Measurements from ENCODE around the gene HPN.
"Not testable (repeated sequence)": the region's sequence is repeated elsewhere in the genome, so short reads cannot be mapped to it uniquely, and the experiment has no call there.

HPN gene

DNA sequence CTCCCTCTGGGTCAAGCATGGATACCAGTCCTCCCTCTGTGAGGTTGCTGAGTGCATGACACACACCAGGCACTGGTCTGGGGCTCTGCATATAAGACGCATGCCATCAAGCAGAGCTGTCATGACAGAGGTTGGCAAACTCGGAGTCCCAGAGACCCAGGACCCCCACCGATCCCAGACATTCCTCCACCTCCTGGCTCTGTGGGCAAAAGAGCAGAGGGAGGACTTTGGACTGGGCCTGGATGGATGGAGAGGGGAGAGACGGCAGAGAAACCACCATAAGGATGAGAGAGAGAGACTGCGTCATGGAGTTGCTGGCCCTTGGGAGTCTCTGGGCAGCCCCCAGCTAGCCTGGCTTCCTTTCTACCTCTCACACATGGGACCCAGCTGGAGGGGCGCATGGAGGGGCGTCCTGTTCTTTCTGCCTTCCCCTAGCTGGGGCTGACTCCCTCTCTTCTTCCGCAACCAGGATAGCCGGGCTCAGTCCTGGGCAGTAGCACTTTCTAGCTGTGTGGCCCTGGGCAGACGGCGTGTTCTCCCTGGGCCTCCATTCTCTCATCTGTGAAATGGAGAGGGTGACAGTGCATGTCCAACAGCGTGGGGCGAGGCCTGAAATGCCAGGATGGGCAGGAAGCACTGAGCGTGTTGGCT is 1.6 kb downstream of the HPN start:
- DNase-seq (ENCODE audit: low read depth in 3 of 3), result no peak

DNA sequence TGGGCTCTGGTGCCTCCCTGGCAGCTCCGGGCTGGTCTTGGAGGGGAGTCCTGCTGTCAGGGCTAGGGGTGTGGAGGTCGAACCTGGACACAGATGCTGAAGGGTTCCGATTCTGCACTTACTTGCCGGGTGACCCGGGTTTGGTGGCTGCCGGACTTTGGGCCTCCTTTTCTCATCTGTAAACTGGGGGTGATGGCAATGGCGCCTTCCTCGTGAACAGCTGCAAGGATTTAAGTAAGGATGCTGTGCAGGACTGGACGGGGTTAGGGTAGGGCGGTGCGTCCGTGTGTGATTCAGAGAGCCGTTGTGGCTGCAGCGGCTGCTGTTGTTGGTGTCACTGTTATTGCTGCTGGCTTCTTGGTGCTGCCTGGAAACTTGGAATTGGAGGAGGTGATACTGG is 2.4 kb downstream of the HPN start:
- no peak for DNase-seq (ENCODE audit: low read depth in 3 of 3)

DNA sequence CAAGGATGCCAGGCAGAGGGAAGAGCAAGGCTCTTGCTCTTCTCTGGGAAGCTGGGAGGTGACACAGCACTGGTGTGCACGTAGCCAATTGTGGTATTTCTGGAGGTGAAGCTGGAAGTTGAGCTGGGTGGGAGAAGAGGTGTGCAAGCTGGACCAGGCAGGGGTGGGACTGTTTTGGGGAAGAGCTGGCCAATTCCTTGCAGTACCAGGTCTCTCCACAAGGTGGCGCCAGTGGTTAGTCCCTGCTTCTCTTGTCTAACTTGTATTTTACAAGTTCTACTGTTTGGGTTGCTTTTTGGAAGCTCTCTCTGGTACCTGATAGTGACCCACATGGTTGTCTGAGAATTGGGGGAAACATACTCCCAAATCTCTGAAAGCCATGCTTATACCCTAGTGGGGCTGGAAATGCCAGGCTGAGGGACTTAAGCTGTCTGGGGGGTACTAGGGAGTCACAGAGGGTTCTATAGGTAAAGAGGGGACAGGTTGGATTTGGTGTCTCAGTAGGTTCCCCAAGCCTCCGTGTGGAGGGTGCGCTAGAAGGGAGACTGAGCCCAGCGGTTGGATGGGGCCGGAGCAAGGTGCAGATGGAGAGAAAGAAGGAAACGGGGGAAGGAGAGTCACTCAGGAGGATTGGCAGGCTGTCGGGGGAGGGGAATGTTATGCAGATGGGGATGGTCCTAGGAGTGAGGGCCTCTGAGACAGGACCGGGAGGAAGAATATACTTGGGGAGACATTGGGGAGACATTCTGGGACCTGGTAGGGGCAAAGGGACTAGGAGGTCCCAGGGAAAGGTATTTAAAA is 3.0 kb downstream of the HPN start:
- DNase-seq (ENCODE audit: low read depth in 3 of 3), result peak in 1 of 3 experiments; percentile 61

DNA sequence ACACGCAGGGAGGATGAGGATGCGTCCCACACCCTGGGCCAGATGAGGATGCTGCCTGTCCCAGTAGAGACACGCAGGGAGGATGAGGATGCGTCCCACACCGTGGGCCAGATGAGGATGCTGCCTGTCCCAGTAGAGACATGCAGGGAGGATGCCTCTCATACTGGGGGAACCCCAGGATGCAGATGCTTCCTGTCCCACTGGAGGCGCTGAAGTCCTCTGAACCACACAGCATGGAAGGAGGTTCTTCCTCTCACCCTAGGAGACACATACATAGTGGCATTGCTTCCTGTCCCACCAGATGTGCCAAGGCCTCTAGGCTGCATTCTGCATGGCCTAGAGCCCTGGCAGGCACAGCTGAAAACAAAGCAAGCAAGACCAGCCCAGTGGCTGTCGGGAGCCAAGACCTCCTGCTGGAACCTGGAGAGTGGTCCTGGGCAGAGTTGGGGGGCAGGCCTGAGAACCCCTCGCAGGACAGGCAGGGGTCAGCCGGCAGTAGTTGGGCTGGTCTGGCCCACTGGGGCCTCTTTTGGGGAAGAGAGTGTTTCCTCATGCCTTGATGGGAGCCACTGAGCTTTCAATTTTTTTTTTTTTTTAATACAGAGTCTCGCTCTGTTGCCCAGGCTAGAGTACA is 4.3 kb downstream of the HPN start:
- peak in 1 of 3 experiments; percentile 45 for DNase-seq (ENCODE audit: low read depth in 3 of 3)

DNA sequence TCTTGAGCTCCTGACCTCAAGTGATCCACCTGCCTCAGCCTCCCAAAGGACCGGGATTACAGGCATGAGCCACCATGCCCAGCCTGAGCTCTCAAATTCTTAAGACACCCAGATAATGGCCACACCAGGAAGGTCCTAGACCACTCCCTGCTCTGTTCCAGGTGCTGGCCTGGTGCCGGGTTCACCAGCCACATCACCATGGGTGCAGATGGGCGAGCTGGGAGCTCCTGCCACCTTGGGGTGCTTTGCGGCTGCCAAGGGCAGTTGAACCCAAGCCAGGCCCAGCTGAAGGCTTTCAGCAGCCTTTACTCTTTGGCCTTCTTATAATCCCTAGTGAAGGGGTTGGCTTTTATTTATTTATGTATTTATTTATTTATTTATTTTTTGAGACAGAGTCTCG is 4.9 kb downstream of the HPN start:
- DNase-seq (ENCODE audit: low read depth in 3 of 3), result no peak

DNA sequence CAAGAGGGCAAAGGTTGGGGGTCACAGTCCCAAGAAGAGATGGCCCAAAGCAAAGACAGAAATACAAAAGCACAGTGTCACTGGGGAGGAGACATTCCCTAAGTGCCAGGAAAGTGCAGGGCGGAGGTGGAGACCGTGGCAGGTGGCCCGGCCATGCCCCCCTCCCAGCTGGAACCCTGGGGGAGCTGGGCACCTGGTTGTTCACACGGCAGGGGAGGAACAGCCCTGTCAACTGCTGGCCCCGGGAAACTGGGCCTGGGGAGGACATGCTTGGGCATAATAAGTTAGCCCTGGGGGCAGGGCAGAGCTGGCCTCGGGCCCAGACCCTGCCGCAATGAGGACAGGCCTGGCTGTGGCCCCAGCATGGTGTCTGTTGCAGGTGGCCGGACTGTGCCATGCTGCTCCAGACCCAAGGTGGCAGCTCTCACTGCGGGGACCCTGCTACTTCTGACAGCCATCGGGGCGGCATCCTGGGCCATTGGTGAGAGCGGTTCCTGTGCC is 7.4 kb downstream of the HPN start:
- DNase-seq (ENCODE audit: low read depth in 3 of 3), result no peak

DNA sequence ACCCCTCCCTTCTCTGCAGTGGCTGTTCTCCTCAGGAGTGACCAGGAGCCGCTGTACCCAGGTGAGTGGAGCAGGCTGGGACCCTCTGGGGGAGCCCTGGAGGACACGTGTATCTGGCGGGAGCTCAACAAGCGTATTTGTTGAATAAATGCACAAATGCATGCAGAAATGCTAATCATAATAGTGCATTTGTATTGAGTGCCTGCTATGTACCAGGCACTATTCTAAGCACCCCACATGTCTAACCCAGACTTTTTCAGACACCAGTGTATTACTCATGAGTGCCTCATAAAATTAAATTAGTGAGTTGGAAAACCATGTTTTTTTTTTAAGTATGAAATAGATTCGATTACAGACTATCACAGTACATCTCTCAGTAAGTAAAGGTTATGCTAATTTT is 7.9 kb downstream of the HPN start:
- DNase-seq (ENCODE audit: low read depth in 3 of 3), result no peak

DNA sequence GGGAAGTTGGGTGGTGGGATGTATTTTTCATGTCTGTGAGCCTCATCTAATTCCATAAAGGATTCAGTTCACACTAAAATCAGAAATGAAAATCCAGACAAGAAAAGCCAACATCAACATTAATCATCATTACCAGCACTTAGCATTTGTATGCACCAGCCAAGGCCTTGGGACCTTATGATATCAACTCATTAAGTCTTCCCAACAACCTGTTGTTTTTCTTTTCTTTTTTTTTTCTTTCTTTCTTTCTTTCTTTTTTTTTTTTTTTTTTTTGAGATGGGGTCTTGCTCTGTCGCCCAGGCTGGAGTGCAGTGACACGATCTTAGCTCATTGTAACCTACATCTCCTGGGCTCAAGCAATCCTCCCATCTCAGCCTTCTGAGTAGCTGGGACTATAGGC is 9.1 kb downstream of the HPN start:
- not testable (repeated sequence) for DNase-seq (ENCODE audit: low read depth in 3 of 3)

DNA sequence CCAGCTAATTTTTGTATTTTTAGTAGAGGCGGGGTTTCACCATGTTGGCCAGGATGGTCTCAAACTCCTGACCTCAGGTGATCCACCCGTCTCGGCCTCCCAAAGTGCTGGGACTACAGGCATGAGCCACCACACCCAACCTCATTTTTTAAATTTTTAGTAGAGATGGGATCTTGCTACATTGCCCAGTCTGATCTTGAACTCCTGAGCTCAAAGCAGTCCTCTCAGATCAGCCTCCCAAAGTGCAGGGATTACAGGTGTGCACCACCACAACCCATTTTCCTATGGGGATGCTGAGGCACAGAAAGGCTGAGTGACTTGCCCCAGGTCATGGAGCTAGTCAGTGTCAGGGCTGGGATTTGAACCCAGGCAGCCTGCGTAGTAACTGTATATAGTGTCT is 9.7 kb downstream of the HPN start:
- DNase-seq (ENCODE audit: low read depth in 3 of 3), result not testable (repeated sequence)

DNA sequence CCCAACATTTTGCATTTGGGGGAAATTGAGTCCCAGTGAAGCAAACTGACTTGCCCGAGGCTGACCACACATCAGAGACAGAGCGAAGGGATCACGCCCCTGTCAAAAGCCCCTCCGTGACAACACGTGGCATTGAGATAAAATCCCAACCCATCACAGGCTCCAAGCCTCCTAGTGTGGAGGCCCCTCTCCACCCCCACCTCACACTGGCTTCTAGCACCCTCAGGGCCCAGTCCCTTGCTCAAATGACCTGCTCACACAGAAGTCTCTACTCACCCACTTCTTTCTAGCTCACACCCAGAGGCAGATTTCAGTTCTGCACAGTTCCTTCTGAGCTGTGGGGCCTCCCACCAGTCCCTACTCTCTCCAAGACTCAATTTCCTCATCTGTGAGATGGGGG is 10.3 kb downstream of the HPN start:
- DNase-seq (ENCODE audit: low read depth in 3 of 3), result no peak

DNA sequence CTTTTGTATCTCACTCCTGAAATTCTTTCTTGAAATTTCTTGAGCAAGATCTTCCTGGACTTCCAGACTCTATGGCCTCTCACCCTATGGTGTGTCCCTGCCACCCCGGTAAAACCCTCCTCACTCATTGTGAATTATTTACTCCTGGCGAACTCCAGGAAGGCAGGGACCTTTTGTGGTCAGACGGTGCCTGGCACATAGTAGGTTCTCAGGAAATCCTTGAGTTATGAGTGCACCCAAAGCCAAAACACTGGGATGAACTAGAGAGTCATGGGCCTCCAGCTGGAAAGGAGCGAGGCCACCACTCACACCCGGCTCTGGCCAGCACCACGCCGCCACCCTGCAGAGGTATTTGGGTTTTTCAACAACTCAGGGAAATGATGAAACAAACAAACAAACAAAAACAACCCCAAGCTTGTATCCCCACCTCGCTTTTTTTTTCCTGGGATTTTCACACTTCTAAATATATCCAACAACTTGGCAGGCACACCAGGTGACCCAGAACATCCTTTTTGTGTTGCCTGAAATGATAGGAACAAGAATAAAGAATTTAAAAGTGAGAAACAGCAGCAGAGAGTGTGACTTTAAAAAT is 11.2 kb downstream of the HPN start:
- DNase-seq (ENCODE audit: low read depth in 3 of 3), result no peak

DNA sequence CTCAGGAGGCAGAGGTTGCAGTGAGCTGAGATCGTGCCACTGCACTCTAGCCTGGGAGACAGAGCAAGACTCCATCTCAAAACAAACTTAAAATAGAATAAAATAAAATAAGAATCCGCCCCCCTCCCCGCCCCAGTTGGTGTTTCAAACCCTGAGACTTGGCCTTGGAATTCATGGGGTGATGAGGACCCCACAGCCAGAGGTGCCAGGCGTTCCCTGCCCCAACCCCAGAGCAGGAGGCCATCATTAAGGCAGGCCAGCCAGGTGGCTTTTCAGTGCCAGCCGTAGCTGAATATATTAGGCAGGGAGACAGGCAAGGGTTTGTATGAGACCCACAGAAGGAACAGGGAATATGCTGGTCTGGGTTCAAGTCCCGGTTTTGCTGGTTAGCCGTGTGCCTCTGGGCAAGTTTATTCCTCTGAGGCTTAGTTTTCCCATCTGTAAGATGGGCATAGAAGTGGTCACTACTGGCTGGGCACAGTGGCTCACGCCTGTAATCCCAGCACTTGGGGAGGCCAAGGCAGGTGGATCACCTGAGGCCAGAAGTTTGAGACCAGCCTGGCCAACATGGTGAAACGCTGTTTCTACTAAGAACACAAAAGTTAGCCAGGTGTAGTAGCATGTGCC is 12.3 kb downstream of the HPN start:
- no peak for DNase-seq (ENCODE audit: low read depth in 3 of 3)

DNA sequence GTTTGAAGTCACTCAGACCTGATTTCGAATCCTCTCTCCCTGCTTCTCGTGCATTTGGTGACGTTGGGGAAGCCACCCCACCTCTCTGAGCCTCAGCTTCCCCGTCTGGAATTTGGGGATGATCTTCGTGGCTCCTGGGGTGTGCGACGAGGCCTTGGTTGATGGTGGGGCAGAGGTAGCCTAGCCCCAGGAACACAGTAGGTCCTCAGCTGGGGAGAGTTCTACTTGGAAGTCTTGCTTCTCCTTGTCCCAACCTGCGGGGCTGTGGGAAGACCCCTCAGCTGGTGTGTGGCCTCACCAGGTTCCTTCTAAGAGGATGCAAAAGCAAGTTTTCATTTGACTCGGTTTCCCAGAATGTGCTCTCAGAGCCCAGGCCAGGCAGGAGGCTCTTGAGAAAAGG is 13.1 kb downstream of the HPN start:
- no peak for DNase-seq (ENCODE audit: low read depth in 3 of 3)

DNA sequence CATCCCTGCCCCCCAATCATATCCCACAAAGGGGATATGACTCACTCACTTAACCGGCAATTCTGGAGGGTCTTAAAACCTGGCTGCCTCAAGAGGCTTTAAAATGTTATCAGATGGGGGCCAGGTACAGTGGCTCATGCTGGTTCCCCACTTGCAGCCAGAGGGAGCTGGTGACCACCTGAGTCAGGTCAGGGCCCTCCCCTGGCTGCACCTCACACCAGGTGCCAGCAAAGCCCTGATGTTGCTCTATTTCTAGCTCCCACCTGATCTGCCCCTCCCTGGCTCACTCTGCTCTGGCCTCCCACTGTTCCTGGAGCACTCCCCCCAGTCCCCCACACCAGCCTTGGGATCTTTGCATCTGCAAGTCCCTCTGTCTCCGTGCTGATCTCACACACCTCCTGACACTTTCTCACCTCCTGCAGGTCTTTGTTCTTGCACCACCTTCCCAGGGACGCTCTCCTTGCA is 14.2 kb downstream of the HPN start:
- DNase-seq (ENCODE audit: low read depth in 3 of 3), result no peak

DNA sequence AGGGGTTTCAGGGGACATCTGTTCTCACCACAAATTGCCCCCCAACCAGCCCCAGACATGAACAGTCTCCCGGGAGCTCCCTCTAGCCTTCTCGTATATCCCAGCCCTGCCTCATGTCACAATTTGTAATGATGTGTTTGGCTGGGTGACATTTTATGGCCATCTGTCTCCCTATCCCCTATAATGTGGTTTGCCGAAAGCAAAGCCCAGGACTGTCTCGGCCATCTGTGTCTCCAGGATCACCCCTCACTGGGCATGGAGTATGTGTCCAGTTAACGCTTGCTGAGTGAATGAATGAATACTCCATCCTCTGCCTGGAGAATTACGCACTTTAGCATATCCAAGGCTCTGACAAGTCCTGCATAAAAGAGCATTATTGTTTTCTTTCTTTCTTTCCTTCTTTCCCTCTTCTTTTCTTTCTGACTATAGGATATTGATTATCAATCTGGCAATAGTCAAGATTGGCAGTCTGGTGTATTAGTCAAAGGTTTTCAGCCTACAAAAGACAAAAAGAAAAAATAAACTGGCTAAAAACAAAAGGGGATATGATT is 15.1 kb downstream of the HPN start:
- DNase-seq (ENCODE audit: low read depth in 3 of 3), result no peak

DNA sequence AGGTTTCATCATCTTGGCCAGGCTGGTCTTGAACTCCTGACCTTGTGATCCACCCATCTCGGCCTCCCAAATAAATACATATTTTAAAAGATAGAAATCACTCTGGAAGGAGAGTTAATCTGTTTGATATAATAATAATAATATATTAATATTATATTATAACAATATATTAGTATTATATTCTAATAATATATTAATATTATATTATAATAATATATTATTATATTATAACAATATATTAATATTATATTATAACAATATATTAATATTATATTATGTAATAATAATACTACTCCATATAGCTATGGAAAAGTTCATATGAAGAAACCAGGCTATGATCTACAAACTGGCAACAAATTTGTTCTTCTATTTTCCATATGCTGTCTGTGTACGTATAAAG is 16.8 kb downstream of the HPN start:
- no peak for DNase-seq (ENCODE audit: low read depth in 3 of 3)

DNA sequence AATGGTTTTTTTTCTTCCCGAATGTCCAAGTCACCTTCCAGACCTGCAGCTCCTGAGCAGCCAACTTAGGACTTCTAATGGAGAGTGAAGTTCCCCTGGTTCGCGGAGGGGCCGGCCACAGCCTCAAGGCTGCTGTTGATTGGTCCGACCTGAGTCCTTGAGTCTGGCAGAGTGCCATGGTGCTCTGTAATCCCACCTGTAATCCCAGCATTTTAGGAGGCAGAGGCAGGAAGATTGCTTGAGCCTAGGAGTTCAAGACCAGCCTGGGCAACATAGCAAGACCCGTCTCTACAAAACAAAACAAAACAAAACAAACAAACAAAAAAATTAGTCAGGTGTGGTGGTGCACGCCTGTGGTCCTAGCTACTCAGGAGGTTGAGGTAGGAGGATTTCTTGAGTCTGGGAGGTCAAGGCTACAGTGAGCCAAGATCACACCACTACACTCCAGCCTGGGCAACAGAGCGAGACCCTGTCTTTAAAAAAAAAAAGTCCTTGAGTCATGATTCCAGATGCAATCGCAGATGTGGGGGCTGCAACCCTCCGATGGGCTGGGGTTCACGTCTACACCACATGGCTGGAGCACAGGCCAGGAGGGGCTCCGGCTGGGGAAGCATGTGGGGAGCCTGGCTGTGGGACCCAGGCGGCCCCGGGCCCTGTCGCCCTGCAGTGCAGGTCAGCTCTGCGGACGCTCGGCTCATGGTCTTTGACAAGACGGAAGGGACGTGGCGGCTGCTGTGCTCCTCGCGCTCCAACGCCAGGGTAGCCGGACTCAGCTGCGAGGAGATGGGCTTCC is 17.7 kb downstream of the HPN start:
- DNase-seq (ENCODE audit: low read depth in 3 of 3), result no peak

DNA sequence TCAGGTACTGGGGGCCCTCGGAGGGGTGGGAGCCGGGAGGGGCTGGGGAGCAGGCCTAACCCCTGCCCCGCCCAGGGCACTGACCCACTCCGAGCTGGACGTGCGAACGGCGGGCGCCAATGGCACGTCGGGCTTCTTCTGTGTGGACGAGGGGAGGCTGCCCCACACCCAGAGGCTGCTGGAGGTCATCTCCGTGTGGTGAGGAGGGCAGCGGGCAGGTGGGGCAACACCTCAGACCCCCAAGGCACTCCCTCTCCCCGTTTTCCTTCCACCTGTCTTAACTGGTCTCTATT is 18.2 kb downstream of the HPN start:
- DNase-seq (ENCODE audit: low read depth in 3 of 3), result no peak

DNA sequence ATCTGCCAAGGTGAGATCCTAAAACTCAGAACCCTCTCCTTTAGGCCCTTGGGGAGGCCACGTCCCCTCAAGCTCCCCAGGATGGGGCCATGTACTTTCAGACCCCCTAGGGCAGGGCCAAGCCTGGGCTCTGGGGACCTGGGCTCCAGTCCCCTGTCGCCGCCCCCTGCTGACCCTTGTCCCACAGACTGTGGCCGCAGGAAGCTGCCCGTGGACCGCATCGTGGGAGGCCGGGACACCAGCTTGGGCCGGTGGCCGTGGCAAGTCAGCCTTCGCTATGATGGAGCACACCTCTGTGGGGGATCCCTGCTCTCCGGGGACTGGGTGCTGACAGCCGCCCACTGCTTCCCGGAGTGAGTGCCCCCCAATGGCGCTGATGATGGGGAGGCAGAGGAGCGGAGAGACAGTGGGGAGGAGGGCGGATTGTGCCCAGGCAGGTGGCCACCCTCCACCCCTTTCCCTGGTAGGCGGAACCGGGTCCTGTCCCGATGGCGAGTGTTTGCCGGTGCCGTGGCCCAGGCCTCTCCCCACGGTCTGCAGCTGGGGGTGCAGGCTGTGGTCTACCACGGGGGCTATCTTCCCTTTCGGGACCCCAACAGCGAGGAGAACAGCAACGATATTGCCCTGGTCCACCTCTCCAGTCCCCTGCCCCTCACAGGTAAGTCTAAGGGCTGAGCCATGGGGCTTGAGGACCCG is 18.8 kb downstream of the HPN start:
- DNase-seq (ENCODE audit: low read depth in 3 of 3), result no peak

DNA sequence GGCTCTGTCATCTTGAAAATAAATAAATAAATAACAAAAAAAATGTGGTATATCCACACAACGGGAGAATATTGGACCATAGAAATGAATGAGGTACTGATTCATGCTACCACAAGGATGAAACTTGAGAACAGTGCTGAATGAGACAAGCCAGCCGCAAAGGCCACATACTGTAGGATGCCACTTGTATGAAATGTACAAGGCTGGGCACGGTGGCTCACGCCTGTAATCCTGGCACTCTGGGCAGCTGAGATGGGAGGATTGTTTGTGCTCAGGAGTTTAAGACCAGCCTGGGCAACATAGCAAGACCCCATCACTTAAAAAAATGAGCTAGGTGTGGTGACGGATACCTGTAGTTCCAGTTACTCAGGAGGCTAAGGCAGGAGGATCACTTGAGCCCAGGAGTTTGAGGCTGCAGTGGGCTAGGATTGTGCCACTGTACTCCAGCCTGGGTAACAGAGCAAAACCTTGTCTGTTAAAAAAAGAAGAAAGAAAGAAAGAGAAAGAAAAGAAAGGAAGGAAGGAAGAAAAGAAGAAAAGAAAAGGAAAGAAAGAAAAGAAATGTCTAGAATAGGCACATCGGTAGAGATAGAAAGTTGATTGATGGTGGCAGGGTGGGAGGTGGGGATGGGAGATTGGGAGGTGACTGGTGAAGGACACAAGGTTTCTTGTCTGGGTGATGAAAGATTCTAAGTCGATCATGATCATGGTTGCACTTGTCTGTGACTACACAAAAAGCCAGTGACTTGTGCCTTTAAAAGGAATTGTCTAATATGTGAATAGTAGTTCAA is 20.3 kb downstream of the HPN start:
- DNase-seq (ENCODE audit: low read depth in 3 of 3), result no peak
